ENCODE data around the gene PSG4.
"Not testable (repeated sequence)": the region's sequence is repeated elsewhere in the genome, so short reads cannot be mapped to it uniquely, and the experiment has no call there.

The PSG4 gene

GRCh38 chr19:43205471-43206105 is at the start of gene PSG4:
TSS of gene PSG4 (minus strand) at chr19:43205638. CDS start at chr19:43205536, 102 bp downstream.
- not testable (repeated sequence) for DNase-seq

- DNase-seq = not testable (repeated sequence)
These were observed 46.0 kb upstream of the PSG4 start for GRCh38 chr19:43251428-43251827.

GRCh38 chr19:43250296-43250695 is 44.9 kb upstream of the PSG4 start:
- not testable (repeated sequence) for DNase-seq

- DNase-seq = not testable (repeated sequence)
These were observed 43.2 kb upstream of the PSG4 start for GRCh38 chr19:43248635-43249002.

GRCh38 chr19:43247243-43247880 is 41.9 kb upstream of the PSG4 start:
- DNase-seq = not testable (repeated sequence)

GRCh38 chr19:43245848-43246247 is 40.4 kb upstream of the PSG4 start:
- not testable (repeated sequence) for DNase-seq

GRCh38 chr19:43242211-43242610 is 36.8 kb upstream of the PSG4 start:
- not testable (repeated sequence) for DNase-seq

- DNase-seq = not testable (repeated sequence)
These were observed 32.8 kb upstream of the PSG4 start for GRCh38 chr19:43238213-43238612.

- not testable (repeated sequence) for DNase-seq
These were observed 30.2 kb upstream of the PSG4 start for GRCh38 chr19:43235686-43236085.

GRCh38 chr19:43229315-43229714 is 23.9 kb upstream of the PSG4 start:
- DNase-seq = no peak

GRCh38 chr19:43228730-43229129 is 23.3 kb upstream of the PSG4 start:
- DNase-seq = not testable (repeated sequence)

- not testable (repeated sequence) for DNase-seq
These were observed 21.5 kb upstream of the PSG4 start for GRCh38 chr19:43226986-43227385.

- no peak for DNase-seq
These were observed 19.4 kb upstream of the PSG4 start for GRCh38 chr19:43224855-43225253.

GRCh38 chr19:43224201-43224854 is 18.9 kb upstream of the PSG4 start:
- DNase-seq = not testable (repeated sequence)

- not testable (repeated sequence) for DNase-seq
These were observed 16.5 kb upstream of the PSG4 start for GRCh38 chr19:43221891-43222290.

- DNase-seq = not testable (repeated sequence)
These were observed 13.7 kb upstream of the PSG4 start for GRCh38 chr19:43219136-43219535.

- not testable (repeated sequence) for DNase-seq
These were observed 10.4 kb upstream of the PSG4 start for GRCh38 chr19:43215881-43216280.

- no peak for DNase-seq
These were observed 2.6 kb upstream of the PSG4 start for GRCh38 chr19:43207991-43208390.

GRCh38 chr19:43207174-43207573 is 1.7 kb upstream of the PSG4 start:
- DNase-seq = not testable (repeated sequence)

- DNase-seq = not testable (repeated sequence)
These were observed 1.8 kb downstream of the PSG4 start for GRCh38 chr19:43203611-43204010.

GRCh38 chr19:43201891-43202290 is 3.5 kb downstream of the PSG4 start:
- not testable (repeated sequence) for DNase-seq

GRCh38 chr19:43201337-43201801 is 4.1 kb downstream of the PSG4 start:
- not testable (repeated sequence) for DNase-seq

- not testable (repeated sequence) for DNase-seq
These were observed 6.6 kb downstream of the PSG4 start for GRCh38 chr19:43198686-43199419.

Data from inflammatory macrophage treated with lipopolysaccharide for 4 hours (primary cell).